IMR-90 (cell line): ENCODE measurements around the gene ZNF485. TPM values are rescaled to one million over a fixed set of nuclear protein-coding genes. Genes with fewer than 3 reads are reported as not detected.

ENCODE experiments used
- ATAC-seq: fragments of 200-7000 bp; cut with Tn5 transposase; 2 replicates; pipeline ENCODE4 v1.9.1; 2020; ENCODE audit warnings: low read depth, mild to moderate bottlenecking, moderate library complexity
- BruUV-seq: library from RNA; stranded (reverse); fragments of 400-500 nt; replicated peaks from 2 replicates; lab custom pipeline; 2021; lab: Mats Ljungman, UMichigan
- CTCF ChIA-PET: fragments of 300-600 bp; formaldehyde crosslinking; extraction: SDS; loops from one replicate; lab custom pipeline; 2021; ENCODE audit warnings: antibody characterized with exemption; lab: Yijun Ruan, JAX
- POLR2A ChIA-PET: fragments of 300-600 bp; sonication (Branson Sonifier 250); formaldehyde crosslinking; loops from one replicate; lab custom pipeline; 2022; ENCODE audit warnings: antibody characterized with exemption; ENCODE audit not compliant: unreplicated experiment; lab: Charles Lee
- DNase-seq: peaks from one replicate; pipeline ENCODE4 v3.0.0; 2013
- H2AFZ ChIP-seq: replicated peaks from 2 replicates; pipeline ENCODE3; 2013; ENCODE audit warnings: low read length, mild to moderate bottlenecking; ENCODE audit not compliant: poor library complexity
- H2AK5ac ChIP-seq: 2 replicates; pipeline ENCODE4 v1.6.1; 2013; ENCODE audit warnings: low read depth, low read length, inconsistent platforms
- H2AK9ac ChIP-seq: replicated peaks from 2 replicates; pipeline ENCODE3; 2013; ENCODE audit warnings: mild to moderate bottlenecking, low read depth, low read length, moderate library complexity; ENCODE audit not compliant: poor library complexity
- H2BK120ac ChIP-seq: 2 replicates; pipeline ENCODE4 v1.6.1; 2013; ENCODE audit warnings: low read depth, low read length, inconsistent platforms
- H2BK15ac ChIP-seq: 3 replicates; pipeline ENCODE4 v1.6.1; 2013; ENCODE audit warnings: low read depth, low read length, inconsistent platforms
- H2BK20ac ChIP-seq: 2 replicates; pipeline ENCODE4 v1.6.1; 2013; ENCODE audit warnings: low read depth, mild to moderate bottlenecking, inconsistent platforms, low read length, moderate library complexity
- H2BK5ac ChIP-seq: 2 replicates; pipeline ENCODE4 v1.6.1; 2013; ENCODE audit warnings: mild to moderate bottlenecking, low read depth, low read length, inconsistent platforms; ENCODE audit not compliant: poor library complexity, severe bottlenecking
- H3K14ac ChIP-seq: replicated peaks from 2 replicates; pipeline ENCODE4 v1.6.1; 2013; ENCODE audit warnings: low read depth, low read length, inconsistent platforms
- H3K18ac ChIP-seq: 2 replicates; pipeline ENCODE4 v1.6.1; 2013; ENCODE audit warnings: low read depth, low read length, control low read depth
- H3K23ac ChIP-seq: 2 replicates; pipeline ENCODE4 v1.6.1; 2013; ENCODE audit warnings: low read depth, low read length, inconsistent platforms
- H3K27ac ChIP-seq: 2 replicates; pipeline ENCODE4 v1.5.1; 2013; ENCODE audit warnings: mild to moderate bottlenecking, control low read depth, low read length; ENCODE audit not compliant: insufficient read depth
- H3K27me3 ChIP-seq: 2 replicates; pipeline ENCODE4 v1.6.1; 2013; ENCODE audit warnings: low read length; ENCODE audit not compliant: control insufficient read depth, insufficient read depth
- H3K36me3 ChIP-seq: 2 replicates; pipeline ENCODE4 v1.6.1; 2013; ENCODE audit warnings: low read length, mixed read lengths; ENCODE audit not compliant: control insufficient read depth, insufficient read depth
- H3K4ac ChIP-seq: 2 replicates; pipeline ENCODE4 v1.6.1; 2013; ENCODE audit warnings: low read depth, low read length, inconsistent platforms
- H3K4me1 ChIP-seq: 2 replicates; pipeline ENCODE4 v1.6.1; 2013; ENCODE audit warnings: low read length, mixed read lengths; ENCODE audit not compliant: control insufficient read depth, insufficient read depth
- H3K4me2 ChIP-seq: 2 replicates; pipeline ENCODE4 v1.6.1; 2013; ENCODE audit warnings: low read depth, mild to moderate bottlenecking, control low read depth, low read length, moderate library complexity
- H3K4me3 ChIP-seq: 2 replicates; pipeline ENCODE4 v1.5.1; 2013; ENCODE audit warnings: low read depth, mild to moderate bottlenecking, control low read depth, low read length, moderate library complexity; ENCODE audit not compliant: insufficient read depth
- H3K56ac ChIP-seq: 2 replicates; pipeline ENCODE4 v1.6.1; 2013; ENCODE audit warnings: low read length, inconsistent platforms; ENCODE audit not compliant: insufficient read depth; ENCODE audit errors: extremely low read depth
- H3K79me1 ChIP-seq, 2 experiments: 2 replicates each; pipeline ENCODE4 v1.6.1; 2013; ENCODE audit warnings: low read length in 2 of 2, inconsistent platforms in 1 of 2, low read depth in 1 of 2
- H3K9ac ChIP-seq: 2 replicates; pipeline ENCODE4 v1.6.1; 2013; ENCODE audit warnings: low read depth, low read length, control low read depth
- H3K9me1 ChIP-seq: 2 replicates; pipeline ENCODE4 v1.6.1; 2013; ENCODE audit warnings: low read length, inconsistent platforms; ENCODE audit not compliant: insufficient read depth
- H3K9me3 ChIP-seq: 2 replicates; pipeline ENCODE4 v1.6.1; 2013; ENCODE audit warnings: low read length; ENCODE audit not compliant: control insufficient read depth, insufficient read depth
- H4K20me1 ChIP-seq: 2 replicates; pipeline ENCODE4 v1.6.1; 2013; ENCODE audit warnings: low read length, inconsistent platforms; ENCODE audit not compliant: insufficient read depth
- H4K5ac ChIP-seq: 2 replicates; pipeline ENCODE4 v1.6.1; 2013; ENCODE audit warnings: mild to moderate bottlenecking, low read depth, low read length, control low read depth
- H4K8ac ChIP-seq, 2 experiments: 2 replicates each; pipeline ENCODE4 v1.6.1; 2013; ENCODE audit warnings: low read depth in 2 of 2, low read length in 2 of 2, control low read depth in 1 of 2, inconsistent platforms in 1 of 2
- H4K91ac ChIP-seq: 2 replicates; pipeline ENCODE4 v1.6.1; 2013; ENCODE audit warnings: low read depth, low read length, inconsistent platforms; ENCODE audit not compliant: insufficient read depth
- BHLHE40 ChIP-seq: fragments of 150-350 bp; IDR thresholded peaks from 2 replicates; pipeline ENCODE4 v1.6.1; 2016; ENCODE audit warnings: mild to moderate bottlenecking, low read depth, low read length
- CEBPB ChIP-seq: IDR thresholded peaks from 2 replicates; pipeline ENCODE4 v1.6.1; 2012; ENCODE audit warnings: low read depth, low read length, improper control_type of control experiment
- CHD1 ChIP-seq: IDR thresholded peaks from 2 replicates; pipeline ENCODE4 v1.6.1; 2012; ENCODE audit warnings: low read depth, low read length, improper control_type of control experiment
- FOS ChIP-seq: fragments of 150-350 bp; IDR thresholded peaks from 2 replicates; pipeline ENCODE4 v1.6.1; 2016; ENCODE audit warnings: low read depth, low read length
- MAZ ChIP-seq: IDR thresholded peaks from 2 replicates; pipeline ENCODE4 v1.6.1; 2012; ENCODE audit warnings: low read depth, mild to moderate bottlenecking, low read length, improper control_type of control experiment, moderate library complexity, borderline replicate concordance
- MXI1 ChIP-seq: IDR thresholded peaks from 2 replicates; pipeline ENCODE4 v1.6.1; 2012; ENCODE audit warnings: low read depth, mild to moderate bottlenecking, low read length, moderate library complexity, borderline replicate concordance
- NFE2L2 ChIP-seq: fragments of 150-350 bp; IDR thresholded peaks from 2 replicates; pipeline ENCODE4 v1.6.1; 2016; ENCODE audit warnings: low read depth, mild to moderate bottlenecking, low read length
- POLR2A ChIP-seq: IDR thresholded peaks from 2 replicates; pipeline ENCODE4 v1.6.1; 2012; ENCODE audit warnings: mild to moderate bottlenecking, low read depth, low read length
- RAD21 ChIP-seq: IDR thresholded peaks from 2 replicates; pipeline ENCODE4 v1.6.1; 2012; ENCODE audit warnings: low read length, improper control_type of control experiment
- RCOR1 ChIP-seq: IDR thresholded peaks from 2 replicates; pipeline ENCODE4 v1.6.1; 2012; ENCODE audit warnings: mild to moderate bottlenecking, low read length, improper control_type of control experiment; ENCODE audit not compliant: insufficient replicate concordance
- RFX5 ChIP-seq: IDR thresholded peaks from 2 replicates; pipeline ENCODE4 v1.8.0; 2012; ENCODE audit warnings: low read depth, mild to moderate bottlenecking, low read length, moderate library complexity
- SMC3 ChIP-seq: fragments of 150-350 bp; IDR thresholded peaks from 2 replicates; pipeline ENCODE4 v1.6.1; 2016; ENCODE audit warnings: low read depth, mild to moderate bottlenecking, antibody characterized with exemption, low read length, moderate library complexity
- USF2 ChIP-seq: fragments of 150-350 bp; IDR thresholded peaks from 2 replicates; pipeline ENCODE4 v1.6.1; 2017; ENCODE audit warnings: mild to moderate bottlenecking, antibody characterized with exemption, low read length, low read depth
- WGBS, 2 experiments: methylation state at CpG; one replicate each; pipeline versions ENCODE4 v1.1.5 to v1.1.7; 2013; ENCODE audit warnings: missing lambda C conversion rate in 2 of 2; ENCODE audit not compliant: insufficient read length in 1 of 2; ENCODE audit errors: extremely low coverage in 2 of 2; 5-methylcytosine and 5-hydroxymethylcytosine counted together
- dilution Hi-C: fragments of 300-500 bp; cut with HindIII; formaldehyde crosslinking; loops from one replicate; pipeline ENCODE4 v1.14.3; 2018; ENCODE audit warnings: low sequenced_read_pairs; ENCODE audit not compliant: unreplicated experiment
- in situ Hi-C: fragments of 300-500 bp; cut with MboI; formaldehyde crosslinking; loops from 3 replicates; pipeline ENCODE4 v1.14.3; 2019; ENCODE audit warnings: low sequenced_read_pairs, inconsistent platforms, mixed read lengths
- intact Hi-C: fragments of 100-400 bp; cut with micrococcal nuclease; formaldehyde crosslinking; loops from 2 replicates; pipeline ENCODE4 v1.10.0; 2022
- polyA plus RNA-seq, 3 experiments: library from polyadenylated mRNA; depleted of rRNA; stranded (reverse); fragments of >200 nt; gene quantifications; 2 replicates each; pipeline ENCODE4 v1.2.3, GENCODE V29; 2012; ENCODE audit warnings: low replicate concordance in 1 of 3
- total RNA-seq: library from RNA; depleted of rRNA; stranded (reverse); fragments of >200 nt; gene quantifications from 2 replicates; pipeline ENCODE4 v1.2.3, GENCODE V29; 2012
- TF ChIP-seq, protein P1 (sequence below): fragments of 150-350 bp; IDR thresholded peaks from 2 replicates; pipeline ENCODE4 v1.6.1; 2016; ENCODE audit warnings: low read depth, mild to moderate bottlenecking, low read length, moderate library complexity, borderline replicate concordance
- TF ChIP-seq, protein P2 (sequence below): conservative IDR thresholded peaks from 2 replicates; pipeline ENCODE4 v1.5.1; 2012; ENCODE audit warnings: mild to moderate bottlenecking, low read depth, low read length, improper control_type of control experiment

ZNF485 gene
- total and polyA plus RNA-seq, 2 of the 4 experiments (the other 2 are of a cell fraction): 1.0 to 2.2 TPM

GRCh38 chr10:43573250-43574000 is 32.8 kb upstream of the ZNF485 start:
- Histone ChIP-seq H3K4me2 (peak overlapping the region; percentile 70), H2BK15ac (no peak overlapping the region), H3K4me3 (peak overlapping the region; percentile 62), H3K79me1 (peaks cover 6 to 7% of the 10 kb centered on the region in 2 experiments; a peak in 2 of 4 replicates), H2AFZ (peak overlapping the region; percentile 94), H3K4me1 (no peaks in the 10 kb centered on the region), H3K4ac (peak overlapping the region; percentile 75), H3K9me3 (no peaks in the 10 kb centered on the region), H3K36me3 (no peaks in the 10 kb centered on the region), H3K27ac (peak overlapping the region; percentile 21; the same call in 1 of the 2 replicates), H3K18ac (no peak overlapping the region), H3K56ac (peak overlapping the region; percentile 46; the same call in 1 of the 2 replicates), H3K9ac (peak overlapping the region; percentile 52), H3K14ac (peak overlapping the region; percentile 65), H2AK9ac (peak overlapping the region; percentile 67), H3K27me3 (no peaks in the 10 kb centered on the region), H2BK20ac (no peak overlapping the region; the same call in 1 of the 2 replicates), H2BK5ac (no peak overlapping the region), H3K23ac (peak overlapping the region; percentile 84), H2BK120ac (peak overlapping the region; percentile 51), H4K91ac (peak overlapping the region; percentile 47), H4K5ac (no peak overlapping the region), H3K9me1 (no peaks in the 10 kb centered on the region), H4K8ac (peak overlapping the region; percentile 63 to 90), H2AK5ac (peak overlapping the region; percentile 23; the same call in 1 of the 2 replicates), H4K20me1 (no peaks in the 10 kb centered on the region)
- ChIA-PET POLR2A (no interaction called here), CTCF (interaction anchor here (1.5 kb wide), 1 partner anchor 11 kb away, joined by 3 read pairs; no protein-coding TSS in a partner anchor)
- WGBS, 2 experiments: no CpG with 5 or more reads among the region's 14 CpGs
- no TSS peak for BruUV-seq
- dilution Hi-C loops (no loop called here), intact Hi-C loops (no loop called here), in situ Hi-C loops (no loop called here)
- DNase-seq (peak; percentile 31), ATAC-seq (no peak)
- TF ChIP-seq RAD21: no peak
- TF ChIP-seq RFX5: no peak
- TF ChIP-seq BHLHE40: no peak
- TF ChIP-seq POLR2A: no peak
- TF ChIP-seq, protein P1, sequence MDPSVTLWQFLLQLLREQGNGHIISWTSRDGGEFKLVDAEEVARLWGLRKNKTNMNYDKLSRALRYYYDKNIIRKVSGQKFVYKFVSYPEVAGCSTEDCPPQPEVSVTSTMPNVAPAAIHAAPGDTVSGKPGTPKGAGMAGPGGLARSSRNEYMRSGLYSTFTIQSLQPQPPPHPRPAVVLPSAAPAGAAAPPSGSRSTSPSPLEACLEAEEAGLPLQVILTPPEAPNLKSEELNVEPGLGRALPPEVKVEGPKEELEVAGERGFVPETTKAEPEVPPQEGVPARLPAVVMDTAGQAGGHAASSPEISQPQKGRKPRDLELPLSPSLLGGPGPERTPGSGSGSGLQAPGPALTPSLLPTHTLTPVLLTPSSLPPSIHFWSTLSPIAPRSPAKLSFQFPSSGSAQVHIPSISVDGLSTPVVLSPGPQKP: no peak
- no peak for TF ChIP-seq SMC3
- TF ChIP-seq CEBPB: no peak
- TF ChIP-seq FOS: no peak
- TF ChIP-seq NFE2L2: no peak
- TF ChIP-seq CHD1: no peak
- no peak for TF ChIP-seq RCOR1
- TF ChIP-seq MXI1: no peak
- TF ChIP-seq, protein P2, sequence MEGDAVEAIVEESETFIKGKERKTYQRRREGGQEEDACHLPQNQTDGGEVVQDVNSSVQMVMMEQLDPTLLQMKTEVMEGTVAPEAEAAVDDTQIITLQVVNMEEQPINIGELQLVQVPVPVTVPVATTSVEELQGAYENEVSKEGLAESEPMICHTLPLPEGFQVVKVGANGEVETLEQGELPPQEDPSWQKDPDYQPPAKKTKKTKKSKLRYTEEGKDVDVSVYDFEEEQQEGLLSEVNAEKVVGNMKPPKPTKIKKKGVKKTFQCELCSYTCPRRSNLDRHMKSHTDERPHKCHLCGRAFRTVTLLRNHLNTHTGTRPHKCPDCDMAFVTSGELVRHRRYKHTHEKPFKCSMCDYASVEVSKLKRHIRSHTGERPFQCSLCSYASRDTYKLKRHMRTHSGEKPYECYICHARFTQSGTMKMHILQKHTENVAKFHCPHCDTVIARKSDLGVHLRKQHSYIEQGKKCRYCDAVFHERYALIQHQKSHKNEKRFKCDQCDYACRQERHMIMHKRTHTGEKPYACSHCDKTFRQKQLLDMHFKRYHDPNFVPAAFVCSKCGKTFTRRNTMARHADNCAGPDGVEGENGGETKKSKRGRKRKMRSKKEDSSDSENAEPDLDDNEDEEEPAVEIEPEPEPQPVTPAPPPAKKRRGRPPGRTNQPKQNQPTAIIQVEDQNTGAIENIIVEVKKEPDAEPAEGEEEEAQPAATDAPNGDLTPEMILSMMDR: no peak
- no peak for TF ChIP-seq USF2
- no peak for TF ChIP-seq MAZ
